DMS153 treated with DMSO at 0.1 percent for 48 hours (cell line): ENCODE results near the gene ZNF474.
"Not testable (repeated sequence)": the region's sequence is repeated elsewhere in the genome, so short reads cannot be mapped to it uniquely, and the experiment has no call there.

Source experiments
- DNase-seq: peaks from one replicate; lab custom pipeline; 2025; ENCODE audit not compliant: unreplicated experiment; lab: John Stamatoyannopoulos, UW

Gene ZNF474

DNA sequence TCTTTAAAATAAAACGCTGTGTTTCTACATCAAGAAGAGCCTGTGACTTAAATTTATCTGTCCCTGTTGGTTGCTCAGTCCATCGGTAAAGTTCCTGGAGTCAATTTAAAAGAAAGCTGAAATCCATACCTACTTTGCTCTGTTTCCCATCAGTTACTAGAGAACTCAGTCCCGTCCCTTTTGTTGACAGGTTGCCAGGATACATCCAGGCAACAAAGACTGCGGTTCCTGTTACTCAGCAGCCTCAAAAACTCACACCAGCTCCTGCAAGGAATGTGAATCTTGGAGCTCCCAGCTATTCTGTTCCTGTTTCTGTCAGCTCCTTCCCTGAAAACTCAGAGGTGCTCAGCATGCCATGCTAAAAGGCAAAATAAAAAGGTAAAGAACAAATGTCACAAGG, at the start of gene ZNF474:
Gene ZNF474, plus strand, starts transcription at position 241 of the 400 bp plus-strand sequence. CDS start 22,445 bp downstream, outside the sequence.
- DNase-seq, result peak; percentile 4

DNA sequence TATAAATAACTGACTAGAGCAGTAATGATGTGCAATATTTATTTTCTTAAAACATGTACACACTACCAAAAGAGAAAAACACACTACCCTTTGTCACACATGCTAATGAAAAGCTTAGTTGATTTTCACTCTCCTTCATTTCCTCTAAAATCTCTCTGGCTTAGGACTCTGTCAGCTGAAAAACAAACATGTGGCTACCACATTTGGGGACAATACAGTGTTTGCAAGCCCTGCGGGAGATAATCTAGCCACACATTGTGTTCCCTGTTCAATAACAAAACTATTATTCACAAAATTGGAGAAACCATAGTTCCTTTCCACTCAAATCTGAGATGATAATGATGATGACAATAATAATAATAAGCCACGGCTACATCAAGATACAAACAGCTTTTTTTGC, 47.8 kb upstream of the ZNF474 start:
- DNase-seq, result no peak

DNA sequence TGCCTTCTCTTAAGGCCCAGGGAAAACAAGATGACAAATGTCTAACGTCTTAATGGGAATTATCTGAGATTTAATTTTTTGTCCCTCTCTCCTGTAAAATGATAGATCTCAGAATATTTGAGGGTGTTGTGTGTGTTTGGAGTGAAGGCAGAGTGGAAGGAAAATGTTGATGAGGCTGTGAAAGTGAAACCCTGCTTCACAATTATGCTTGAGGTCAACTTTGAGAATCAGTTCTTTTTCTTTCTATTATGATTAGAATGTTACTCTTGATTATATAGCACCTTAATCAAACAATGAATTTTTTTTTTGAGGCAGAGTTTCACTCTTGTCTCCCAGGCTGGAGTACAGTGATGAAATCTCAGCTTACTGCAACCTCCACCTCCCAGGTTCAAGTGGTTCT, 45.8 kb upstream of the ZNF474 start:
- DNase-seq, result no peak

DNA sequence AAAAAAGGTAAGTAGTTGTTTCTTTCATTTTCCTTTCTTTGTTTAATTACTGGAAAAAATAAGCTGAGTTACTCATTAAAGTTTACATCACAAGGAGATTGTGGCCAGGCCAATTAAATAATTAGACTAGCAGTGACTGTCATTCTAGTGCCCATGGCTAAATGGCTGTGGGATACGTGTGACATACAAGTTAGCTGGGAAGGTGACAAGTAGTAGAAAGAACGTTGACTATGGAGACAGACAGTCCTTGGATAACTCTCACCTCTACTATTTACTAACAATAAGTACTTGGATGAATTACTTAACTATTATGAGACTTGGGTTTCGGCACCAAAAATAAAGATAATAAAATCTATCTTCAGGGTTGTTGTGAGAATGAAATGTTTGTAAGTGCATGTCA, 44.3 kb upstream of the ZNF474 start:
- DNase-seq, result no peak

DNA sequence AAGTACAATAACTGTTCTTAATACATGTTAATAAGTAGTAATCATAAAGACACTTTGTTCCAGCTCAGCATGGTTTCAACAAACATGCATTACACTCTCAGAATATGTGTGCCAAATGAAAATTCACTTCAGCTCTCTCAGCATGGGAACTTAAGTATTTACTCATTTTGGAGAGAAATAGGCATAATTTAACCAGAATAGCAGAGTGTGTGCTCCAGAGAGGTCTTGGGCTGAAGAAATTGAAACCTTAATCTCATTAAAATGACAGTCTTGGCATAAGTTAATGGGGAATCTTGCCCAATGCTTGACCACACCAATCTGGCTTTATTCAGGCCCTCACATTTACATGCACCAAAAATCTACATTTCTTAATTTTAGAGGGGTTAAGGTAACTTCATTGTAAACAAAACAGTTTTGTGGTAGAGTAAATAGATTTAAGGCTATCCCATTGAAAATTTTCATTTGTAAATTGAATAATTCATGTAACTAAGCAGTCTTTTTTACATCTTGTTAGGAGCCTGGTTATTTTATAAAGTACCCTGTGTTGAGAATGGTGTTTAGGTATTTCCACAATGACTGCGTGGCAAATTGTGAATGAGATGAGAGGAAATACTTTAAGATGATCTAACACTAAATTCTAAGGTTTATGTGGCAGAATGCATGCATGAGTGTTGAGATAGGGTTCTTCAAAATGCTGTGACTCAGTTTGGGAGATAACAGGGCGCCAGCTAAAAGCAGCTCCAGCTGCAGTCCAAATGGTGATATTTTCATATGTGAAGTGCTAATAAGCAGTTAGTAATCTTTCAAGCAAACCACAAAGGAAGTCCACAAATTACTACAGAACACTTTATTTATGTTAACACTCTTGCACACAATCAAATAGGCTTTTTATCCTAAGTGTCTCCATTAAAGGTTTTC, 40.0 kb upstream of the ZNF474 start:
- DNase-seq, result no peak

DNA sequence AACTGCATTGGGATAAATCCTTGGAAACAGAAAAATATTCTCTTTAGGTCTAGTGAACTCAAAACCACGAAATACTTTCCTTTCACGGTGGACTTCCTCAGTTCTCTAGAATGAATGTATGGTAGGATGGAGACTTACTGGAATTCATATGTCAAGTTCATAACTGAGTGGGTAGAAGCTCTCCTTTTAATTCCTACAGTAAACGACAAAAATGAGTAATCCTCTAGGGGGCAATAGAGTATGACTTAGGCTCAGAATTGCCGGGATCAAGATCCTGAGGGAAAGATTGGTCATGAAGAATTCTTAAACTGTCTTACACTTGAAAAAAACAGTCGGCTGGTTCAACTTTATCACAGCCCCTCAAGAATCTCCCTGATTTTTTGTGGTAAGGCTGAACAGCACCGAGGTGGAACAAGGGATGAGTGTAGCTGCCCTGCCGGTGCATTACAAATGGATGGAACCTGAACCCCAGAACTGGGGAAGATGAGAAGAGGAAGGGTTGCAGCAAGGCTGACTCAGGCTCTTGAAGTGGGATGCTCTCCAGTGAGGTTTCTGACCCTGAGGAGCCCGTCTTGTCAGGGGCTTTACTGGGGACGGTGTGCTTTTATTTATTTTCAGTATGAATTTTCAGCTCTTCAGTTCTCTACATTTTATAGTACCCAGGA, 37.3 kb upstream of the ZNF474 start:
- no peak for DNase-seq

DNA sequence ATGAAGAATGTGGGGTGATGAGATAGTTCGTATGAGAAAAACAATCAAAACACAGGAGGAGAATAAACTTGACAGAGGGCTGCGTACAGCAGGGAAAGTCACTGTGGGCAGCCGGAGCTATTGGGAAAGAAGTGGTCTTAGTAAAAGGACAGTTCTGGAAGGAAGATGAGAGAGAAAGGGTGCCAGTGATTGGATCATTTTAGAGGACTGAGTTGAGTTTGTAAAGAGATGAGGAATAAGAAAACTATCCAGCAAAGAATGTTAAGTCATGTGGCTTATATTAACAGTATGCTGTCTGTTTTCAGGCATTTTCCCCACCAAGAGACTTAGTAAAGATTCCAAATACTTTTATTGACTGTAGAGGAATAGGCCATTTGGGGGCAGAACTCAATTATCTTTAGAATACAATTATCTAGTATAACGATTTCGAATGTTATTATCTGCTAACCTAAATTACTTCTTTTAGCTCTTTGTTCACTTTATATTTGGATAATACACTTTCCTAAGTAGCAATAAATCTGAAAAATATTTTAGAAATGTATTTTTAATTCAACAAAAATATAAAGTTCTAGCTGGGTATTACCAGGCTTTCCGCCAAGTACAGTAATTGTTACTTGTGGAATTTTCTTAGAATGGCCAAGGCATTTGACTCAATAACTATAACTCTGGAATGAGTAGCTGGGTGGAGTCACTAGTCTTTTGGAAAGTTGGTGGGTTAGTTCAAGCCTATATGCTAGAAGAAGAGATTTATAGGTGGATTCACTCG, 35.7 kb upstream of the ZNF474 start:
- no peak for DNase-seq

DNA sequence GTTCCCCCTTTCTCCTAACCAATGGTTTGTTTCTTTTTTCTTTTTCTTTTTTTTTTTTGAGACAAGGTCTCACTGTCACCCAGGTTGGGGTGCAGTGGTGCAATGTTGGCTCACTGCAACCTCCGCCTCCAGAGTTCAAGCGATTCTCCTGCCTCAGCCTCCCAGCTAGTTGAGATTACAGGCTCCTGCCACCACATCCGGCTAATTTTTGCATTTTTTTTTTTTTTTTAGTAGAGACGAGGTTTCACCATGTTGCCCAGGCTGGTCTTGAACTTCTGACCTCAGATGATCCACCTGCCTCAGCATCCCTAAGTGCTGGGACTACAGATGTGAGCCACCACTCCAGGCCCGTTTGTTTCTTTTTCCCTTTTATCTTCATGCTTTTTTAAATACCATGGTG, 35.1 kb upstream of the ZNF474 start:
- DNase-seq, result not testable (repeated sequence)

DNA sequence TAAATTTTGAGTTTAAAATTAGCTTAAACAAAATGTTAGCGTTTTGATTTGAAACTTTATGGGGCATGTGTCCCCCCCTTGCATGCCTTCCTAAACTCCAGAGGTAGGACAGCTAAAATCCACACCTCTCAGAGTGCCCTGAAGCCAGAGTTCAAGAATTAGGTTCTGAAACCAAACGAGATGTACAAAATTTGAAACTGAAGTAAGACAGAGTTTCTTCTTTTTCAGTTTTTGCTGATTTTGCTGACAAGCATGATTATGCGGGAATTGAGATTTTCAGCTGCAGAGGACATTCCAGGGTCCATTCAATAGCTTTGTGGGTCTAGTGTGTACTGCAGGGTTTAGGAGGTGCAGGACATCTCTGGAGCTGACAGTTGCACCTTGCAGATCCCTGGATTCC, 34.2 kb upstream of the ZNF474 start:
- no peak for DNase-seq

DNA sequence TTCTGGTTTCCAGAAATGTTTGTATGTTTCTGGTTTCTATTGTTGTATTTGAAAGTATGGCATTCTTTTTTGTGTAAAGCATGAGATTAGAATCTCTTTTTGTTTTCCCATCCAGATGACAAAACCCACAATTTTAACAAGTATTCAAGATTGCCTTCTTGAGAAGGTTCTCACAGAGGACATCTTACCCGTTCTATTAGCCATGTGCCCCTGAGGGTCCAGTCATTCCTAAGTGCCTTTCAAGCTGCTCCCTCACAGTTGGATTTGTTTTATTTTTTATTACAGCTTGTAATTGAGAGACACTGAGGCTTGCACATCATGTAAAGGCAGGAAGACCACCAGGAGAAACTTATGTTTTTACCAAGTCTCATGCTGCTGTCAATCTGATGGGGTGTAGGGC, 32.0 kb upstream of the ZNF474 start:
- DNase-seq, result no peak

DNA sequence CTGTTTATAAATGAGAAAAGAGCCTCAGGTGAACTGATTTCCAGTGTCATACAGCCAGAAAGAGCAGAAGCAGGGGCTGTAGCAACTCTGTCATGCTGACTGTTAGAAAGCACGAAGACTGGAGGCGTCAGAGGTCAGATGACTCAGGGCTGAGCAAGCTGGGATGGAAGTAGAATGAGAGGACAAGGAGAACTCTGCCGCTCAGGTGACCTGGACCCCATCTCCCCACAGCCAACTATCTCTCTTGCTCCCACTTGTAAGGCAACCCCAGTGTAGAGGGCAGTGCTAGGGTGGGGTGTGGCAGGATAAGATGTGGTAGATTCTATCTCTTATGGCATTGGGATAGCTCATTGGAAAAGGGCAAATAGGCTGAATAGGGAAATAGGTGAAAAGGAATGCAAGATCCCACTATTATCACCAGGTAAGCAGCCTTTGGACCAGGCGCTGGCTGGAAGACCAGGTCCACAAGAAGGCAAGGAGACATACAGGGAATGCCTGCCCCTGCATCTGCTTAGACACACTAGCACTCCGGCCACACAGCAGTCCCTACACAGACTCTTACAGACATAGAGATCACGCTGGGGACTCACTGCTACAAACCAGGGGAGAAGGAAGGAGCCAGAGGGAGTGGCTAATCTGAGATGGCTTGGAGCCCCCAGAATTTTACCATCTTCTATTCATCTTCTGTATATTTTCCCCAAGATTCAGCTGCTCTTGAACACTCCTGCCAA, 30.1 kb upstream of the ZNF474 start:
- no peak for DNase-seq

DNA sequence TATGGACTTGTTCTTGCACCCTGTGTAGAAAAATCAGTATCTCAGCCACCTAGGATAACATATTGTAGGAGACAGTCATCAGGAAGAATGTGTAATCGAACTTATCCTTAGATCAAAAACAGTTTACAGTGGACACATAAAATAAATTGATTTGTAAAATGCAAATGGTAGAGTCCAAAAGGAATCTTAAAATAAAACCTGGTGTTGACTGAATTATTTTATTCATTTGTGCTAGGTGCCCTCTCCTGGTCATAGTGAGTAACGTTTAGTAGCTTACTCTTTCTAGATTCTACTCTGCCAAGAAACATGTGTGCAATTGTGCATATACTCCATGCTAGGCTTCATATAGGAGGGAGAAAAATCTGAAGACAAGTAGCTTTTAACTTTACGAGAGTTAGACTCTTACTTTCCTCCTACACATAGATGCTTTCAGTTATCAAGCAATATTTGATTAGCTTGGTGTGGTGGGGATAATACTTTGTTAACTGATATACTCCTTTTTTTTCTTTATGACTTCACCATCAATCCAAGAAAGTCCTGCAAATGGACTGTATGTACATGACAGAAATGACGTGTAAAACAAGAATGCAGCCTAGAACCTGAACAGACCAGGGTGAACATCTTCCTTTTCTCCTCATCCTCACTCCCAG, 27.6 kb upstream of the ZNF474 start:
- peak; percentile 23 for DNase-seq

DNA sequence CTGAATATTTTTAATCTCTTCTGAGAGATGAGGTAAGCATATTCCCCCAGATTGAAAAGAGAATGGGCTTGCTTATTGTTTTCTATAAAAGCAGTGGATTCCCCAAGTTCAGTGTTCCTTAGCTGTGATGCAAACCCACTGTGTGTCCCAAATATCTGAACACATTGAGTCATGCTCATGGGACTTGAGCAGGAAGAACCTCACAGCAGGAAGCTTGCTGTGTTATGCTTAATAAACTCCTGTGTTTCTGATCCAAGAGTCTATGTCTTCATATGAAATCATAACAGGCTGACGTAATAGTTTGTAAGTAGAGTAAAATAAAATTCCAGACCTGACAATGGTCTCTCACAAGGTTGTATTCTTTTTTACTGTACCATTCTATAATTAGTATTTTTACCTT, 26.5 kb upstream of the ZNF474 start:
- DNase-seq, result no peak

DNA sequence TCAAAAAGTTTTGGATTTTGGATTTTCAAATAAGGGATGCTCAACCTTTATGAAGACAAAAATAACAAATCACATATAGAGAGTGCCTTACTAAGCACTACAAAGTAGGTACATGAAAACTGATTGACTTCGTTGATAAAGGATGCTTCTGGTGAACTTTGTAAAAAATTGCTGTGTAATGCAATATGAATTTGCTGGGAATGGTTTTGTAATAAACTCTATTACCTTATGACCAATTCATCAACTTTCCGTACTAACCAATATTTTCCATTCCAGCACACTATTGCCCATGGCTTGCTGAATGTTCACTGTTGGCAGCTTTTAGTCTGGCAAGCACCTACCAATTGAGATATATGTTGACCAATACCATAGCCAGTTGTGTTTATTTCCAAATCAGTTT, 23.4 kb upstream of the ZNF474 start:
- no peak for DNase-seq

DNA sequence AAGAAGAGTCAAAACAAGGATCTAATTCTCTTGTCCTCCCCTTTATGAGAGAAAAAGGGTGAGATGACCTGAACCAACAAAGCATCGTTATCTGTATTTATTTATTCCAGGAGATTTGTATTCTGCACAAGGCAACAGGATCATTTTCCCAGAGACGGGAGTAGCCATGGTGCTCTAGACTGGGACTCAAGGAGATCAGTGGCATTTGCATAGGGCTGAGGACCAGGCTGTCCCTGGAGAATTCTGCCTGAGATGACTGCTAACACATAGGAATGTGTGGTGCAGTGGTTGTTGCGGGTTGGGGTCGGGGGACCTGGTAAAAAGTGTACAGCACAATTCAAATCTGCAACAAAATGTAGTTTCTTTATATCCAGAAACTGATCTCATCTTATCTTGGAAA, 22.3 kb upstream of the ZNF474 start:
- DNase-seq, result no peak

DNA sequence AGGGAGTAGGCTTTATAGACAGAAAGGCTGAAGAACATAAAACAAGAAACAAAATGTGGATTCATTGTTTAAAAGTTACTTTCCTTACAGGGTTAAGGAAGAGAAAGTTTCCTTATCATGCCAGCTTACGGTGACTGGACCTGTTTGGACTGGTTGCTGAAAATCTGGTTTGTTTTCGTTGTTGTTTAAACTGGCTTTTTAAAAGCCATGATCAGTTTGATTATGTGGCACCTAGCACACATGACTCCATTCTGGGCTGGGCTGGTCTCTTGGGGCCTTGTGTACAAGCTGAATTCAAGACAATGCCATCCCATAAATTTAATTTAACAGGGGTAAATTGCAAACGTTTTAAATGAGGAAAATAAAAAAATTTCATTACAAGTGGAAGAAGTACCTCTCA, 18.4 kb upstream of the ZNF474 start:
- no peak for DNase-seq

DNA sequence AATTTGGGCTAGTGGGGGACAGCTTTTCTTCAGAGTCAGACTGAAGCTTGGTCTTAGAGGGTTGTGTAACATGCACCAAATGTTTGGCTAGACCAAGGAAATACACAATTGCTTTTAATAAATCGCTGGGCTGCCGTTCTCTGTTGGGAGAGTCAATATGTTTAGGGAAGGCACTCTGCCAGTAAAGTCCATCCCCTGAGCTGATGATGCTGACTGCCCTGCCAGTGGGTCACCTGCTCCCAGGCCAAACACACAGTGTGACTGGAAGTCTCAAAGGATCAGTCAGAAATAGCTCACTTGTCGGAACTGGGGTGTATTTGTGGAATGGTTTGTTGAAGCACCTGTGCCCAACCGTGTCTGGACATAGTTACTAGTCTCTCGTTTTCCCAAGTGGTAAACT, 17.9 kb upstream of the ZNF474 start:
- no peak for DNase-seq

DNA sequence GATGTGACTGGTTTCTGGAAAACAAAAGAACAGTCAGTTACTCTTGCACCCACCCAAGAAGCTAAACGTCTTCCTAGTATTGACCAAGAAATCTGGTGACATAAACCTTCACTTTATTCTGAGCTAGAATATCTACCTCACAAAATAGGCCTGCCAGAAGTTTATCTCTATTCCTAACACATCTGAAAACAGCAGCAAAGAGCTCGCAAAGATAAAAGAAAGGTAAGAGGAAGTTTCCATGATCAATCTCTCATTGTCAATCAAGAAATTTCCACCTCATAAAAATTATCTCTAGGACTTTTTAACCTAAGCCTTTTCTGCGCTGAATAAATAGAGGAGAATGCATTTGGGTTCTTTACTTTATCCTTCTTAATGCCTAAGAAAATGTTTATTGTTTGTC, 17.3 kb upstream of the ZNF474 start:
- DNase-seq, result no peak

DNA sequence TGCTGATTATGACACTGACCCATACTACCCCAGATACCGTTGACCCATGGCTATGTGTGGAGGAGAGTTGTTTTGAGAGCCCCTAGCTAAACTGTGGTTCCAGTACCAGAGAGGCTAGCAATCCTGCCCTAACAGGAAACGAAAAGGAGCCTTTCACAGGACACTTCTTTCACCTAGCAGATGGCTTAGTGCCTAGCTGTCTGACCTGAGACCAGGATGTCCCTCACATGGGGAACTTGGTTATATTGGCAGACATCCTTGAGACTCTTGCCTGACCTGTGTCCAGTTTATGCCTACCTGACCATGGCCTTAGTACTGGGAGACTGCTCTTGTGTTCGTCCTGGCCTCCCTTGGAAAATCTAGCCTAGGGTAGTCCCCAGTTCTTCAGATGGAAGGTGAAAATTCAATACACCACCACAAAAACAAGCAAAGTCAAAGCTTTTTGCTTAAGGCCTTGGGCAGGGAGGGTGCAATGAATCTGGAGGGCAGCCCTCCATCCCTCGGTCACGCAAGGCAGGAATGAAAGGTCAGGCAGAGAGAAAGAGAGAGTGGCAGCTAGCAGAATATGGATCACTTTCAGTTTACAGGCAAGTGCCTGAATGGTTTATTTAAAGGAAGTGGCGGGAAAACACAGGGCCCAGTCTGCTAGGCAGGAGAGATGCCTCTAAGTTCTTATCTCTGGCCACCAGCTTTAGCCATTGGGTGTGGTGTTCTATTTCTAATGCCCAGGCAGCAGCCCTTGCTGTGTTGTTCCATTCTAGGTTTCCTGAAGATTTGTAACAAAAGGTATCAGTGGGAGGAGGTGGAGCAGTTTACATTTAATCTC, 16.4 kb upstream of the ZNF474 start:
- no peak for DNase-seq

DNA sequence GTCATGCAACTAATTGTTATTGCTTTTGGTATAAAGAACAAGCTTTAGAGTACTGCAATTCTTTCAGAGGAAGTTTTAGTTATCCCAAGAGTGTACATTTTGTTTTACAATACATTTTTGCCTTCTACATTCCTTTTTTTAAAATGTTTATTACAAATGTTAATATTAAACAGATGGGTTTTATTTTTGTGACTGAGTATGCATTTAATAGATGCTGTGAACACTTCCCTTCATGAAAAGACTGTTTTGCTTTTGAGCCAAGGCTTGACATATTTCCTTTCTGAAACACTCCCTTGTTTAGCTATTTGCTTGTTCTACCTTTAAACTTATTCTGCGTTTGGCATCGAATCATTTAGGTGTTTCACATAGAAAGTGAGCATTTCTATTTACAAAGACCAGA, 14.8 kb upstream of the ZNF474 start:
- no peak for DNase-seq
